T-helper 2 cell treated with Interferon-gamma antibody and Interleukin-4, amounts not matched to agents 100 ng/mL and 5 ng/mL, for 36 hours (primary cell): Measurements from ENCODE around the gene RND1. TPM values are rescaled to one million over a fixed set of nuclear protein-coding genes. Genes with fewer than 3 reads are reported as not detected.
"Not testable (repeated sequence)": the region's sequence is repeated elsewhere in the genome, so short reads cannot be mapped to it uniquely, and the experiment has no call there.

ENCODE experiments used
- intact Hi-C: fragments of 100-400 bp; cut with micrococcal nuclease; formaldehyde crosslinking; loops from one replicate; pipeline ENCODE4 v1.15.1; 2023
- total RNA-seq: library from RNA; stranded (reverse); gene quantifications from 2 replicates; pipeline ENCODE4 v1.2.3, GENCODE V29; 2022

RND1 gene
- total RNA-seq, result 1.6 and 1.7 TPM in 2 replicates

DNA sequence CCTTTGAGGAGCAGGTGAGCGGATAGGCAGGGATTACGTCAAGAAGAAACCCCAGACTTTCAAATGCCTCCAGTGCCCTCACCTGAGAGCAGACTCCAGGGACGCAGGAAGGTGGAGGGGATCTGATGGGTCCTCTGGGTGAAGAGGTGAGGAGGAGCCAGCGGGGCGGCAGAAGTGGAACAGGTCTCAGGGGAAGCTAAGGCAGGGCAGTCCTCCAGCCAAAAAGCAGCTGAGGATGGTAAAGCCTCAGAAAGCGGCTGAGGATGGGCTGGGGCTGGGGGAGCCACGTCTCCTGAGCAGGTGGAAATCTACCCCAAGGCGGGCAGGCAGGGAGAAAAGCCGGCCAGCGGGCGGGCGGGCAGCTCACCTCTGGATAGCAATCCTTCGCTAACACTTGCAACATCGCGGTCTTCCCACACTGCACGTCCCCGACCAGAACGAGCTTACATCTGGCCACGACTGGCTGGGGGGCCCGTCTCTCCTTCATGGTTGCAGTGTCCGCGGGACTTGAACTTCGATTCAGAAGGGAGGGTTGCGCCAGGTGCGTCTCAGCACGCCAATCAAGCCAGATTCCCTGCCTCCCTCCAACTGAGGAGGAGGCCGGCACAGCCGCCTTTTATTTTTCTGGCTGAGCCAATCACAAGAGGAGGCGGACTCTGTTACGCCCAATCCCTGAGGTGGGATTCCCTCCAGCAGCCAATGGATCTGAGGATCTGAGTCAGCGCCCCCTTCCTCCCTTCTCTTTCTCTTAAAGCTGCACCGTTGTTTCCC is at the start of gene RND1:
TSS of gene RND1 (minus strand) at position 590 of the 771 bp plus-strand sequence. CDS start at position 487, 103 bp downstream.
- intact Hi-C loops, result loop anchor here (1.0 to 2.0 kb wide), 2 partner anchors 12 to 59 kb away; partner anchors contain the start of gene FKBP11

DNA sequence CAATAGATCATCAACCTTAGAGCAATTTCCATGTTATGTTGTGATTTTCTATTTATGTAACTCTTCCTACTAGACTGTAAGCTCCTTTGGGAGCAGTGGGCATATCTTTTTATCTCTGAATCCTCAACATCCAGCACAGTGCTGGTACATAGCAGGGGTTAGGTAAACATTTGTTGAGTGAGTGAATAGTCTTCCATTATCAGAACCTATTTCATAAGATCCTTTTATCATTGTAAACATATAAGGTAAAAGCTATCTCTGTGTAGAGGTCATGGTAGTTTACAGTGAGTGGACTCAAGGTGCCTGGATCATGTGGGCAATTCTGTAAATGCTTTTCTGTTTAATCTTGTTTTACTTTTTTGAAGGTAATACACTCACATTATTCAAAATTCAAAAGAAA is 44.5 kb upstream of the RND1 start:
- intact Hi-C loops, result no loop called here

- intact Hi-C loops, result not testable (repeated sequence)
Measured at GRCh38 chr12:48909698-48910097, 44.0 kb upstream of the RND1 start.

GRCh38 chr12:48907245-48907644 is 41.6 kb upstream of the RND1 start:
- intact Hi-C loops, result no loop called here

DNA sequence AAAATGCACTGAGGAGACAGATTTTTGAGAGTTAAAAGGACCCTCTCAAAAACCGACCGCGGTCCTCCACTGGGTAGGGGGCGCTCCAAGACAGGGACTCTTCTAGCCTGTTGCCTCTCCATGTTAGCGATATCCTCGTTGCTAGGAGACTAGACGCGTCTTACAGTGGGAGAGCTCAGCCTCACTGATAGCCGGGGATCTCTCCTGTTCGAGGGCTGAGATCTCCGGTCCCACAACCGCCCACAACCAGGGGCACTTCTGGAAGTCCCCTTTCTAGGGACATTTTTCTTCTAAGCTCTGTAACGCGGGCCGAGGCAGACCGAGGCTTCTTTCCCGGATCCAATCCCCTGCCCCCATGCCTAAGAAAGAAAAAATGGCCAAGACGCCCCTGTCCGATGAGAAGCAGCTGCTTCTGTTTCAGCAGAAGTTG is 38.3 kb upstream of the RND1 start:
- intact Hi-C loops, result loop anchor here (1.0 to 5.0 kb wide), 2 partner anchors 32 to 83 kb away; no protein-coding TSS in a partner anchor

DNA sequence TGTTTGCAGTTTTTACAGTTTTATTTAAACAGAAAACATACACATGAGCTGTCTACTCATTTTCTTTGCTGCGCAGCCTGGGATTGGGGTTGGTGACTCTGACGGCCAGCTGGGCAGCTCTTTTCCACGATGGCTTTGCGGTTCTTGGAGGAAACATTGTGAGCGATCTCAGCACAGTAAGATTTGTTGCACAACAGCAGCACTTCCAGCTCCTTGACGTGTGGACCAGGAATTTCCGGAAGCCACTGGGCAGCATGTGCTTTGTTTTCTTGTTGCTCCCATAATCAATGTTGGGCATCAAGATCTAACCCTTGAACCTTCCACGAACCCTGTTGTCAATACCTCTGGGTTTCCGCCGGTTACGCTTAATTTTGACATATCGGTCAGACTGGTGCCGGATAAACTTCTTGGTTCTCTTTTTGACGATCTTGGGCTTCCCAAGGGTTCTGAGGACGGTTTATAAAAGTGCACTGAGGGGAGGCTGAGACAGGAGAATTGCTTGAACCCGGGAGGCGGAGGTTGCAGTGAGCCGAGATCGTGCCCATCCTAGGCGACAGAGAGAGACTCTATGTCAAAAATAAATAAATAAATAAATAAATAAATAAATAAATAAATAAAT is 37.8 kb upstream of the RND1 start:
- intact Hi-C loops, result loop anchor here (5.0 kb wide), 1 partner anchor 84 kb away; no protein-coding TSS in a partner anchor

DNA sequence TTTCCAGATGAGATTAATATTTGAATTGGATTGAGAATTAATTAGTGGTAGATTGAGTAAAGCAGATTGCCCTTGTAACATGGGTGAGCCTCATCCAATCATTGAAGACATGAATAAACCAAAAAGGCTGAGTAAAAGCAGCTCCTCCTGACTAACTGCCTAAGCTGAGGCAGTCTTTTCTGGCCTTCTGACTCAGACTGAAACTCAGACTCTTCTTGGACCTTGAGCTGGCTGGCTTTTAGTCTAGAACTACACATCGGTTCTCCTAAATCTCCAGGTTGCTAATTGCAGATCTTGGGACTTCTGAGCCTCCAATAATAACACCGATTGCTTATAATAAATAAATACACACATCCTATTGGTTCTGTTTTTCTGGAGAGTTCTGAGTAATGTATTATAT is 35.6 kb upstream of the RND1 start:
- intact Hi-C loops, result loop anchor here (5.0 kb wide), 1 partner anchor 86 kb away; no protein-coding TSS in a partner anchor

DNA sequence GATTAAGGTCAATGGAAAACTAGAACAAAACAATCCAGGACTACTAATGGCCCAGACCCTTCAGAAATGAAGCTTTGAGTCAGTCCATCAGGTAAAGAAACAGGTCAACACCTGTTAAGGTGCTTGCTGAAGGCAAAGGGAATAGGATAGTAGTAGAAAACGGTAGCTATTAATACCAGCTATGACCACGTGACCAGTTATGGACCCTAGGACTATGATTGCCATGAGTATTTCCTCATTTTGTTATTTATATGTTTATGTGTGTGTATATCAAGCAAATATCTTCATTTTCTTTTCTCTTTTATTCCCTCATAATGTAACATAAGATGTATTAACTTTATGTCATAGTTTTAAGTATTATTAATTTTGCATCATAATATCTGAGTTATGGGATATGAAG is 34.0 kb upstream of the RND1 start:
- intact Hi-C loops, result loop anchor here (5.0 kb wide), 1 partner anchor 88 kb away; no protein-coding TSS in a partner anchor

GRCh38 chr12:48894271-48894670 is 28.6 kb upstream of the RND1 start:
- intact Hi-C loops, result no loop called here

DNA sequence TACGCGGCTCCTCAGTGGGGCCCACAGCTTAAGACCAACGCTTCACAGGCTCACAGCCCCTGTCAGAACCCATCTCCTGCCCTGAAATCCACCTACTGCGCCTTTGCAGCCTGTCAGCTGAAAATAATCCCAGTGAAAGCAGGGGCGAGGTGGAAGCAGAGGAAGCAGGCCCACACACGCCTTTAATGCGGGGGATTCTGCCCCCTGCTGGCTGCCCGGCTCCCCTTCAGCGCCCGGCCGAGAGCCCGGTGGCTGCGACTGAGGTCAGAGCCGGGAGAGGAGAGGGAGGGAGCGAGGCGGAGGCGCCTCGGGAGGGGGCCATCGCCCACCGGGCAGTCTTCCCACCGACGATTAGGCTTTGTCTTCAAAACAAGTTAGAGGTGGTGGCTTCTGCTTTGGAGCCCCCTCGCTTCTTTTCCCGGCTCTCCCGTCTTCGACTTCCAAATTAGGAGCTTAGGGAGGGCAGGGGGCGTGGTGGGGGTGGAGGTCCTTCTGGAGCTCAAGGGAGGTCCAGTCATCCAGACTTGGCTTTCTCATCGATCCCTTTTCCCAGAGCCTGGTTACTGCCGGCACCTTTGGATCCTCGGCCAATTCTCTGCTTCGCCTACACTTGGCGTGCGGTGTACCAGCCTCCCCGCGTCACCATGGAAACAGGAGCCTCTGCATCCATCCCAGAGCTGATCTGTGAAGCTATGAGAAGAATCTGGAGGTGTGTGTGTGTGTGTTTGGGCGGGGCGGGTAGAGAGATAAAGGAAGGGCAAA is 25.2 kb upstream of the RND1 start:
- intact Hi-C loops, result loop anchor here (1.0 kb wide), 1 partner anchor 38 kb away; no protein-coding TSS in a partner anchor

DNA sequence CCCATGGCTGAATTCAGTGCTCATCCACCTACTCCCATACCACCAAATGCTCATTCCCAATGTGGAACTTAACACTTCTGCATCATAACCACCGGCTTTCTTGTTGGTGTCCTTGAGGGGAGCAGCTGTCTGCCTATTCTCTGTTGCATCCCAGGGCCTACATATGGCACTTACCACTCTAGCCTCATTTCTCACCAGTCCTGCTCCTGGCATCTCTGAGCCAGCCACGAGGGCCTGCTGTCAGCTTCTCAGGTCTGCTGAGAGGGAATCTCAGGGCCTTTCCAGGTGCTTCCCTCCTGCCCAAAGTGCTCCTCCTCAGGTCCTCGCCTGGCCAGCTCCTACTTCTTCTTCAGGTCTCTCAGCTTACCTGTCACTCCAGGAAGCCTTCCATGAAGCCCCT is 24.0 kb upstream of the RND1 start:
- intact Hi-C loops, result loop anchor here (1.0 kb wide), 1 partner anchor 36 kb away; no protein-coding TSS in a partner anchor

- intact Hi-C loops, result no loop called here
Measured at GRCh38 chr12:48883305-48884161, 17.9 kb upstream of the RND1 start.

GRCh38 chr12:48882972-48883304 is 17.3 kb upstream of the RND1 start:
- intact Hi-C loops, result no loop called here

- intact Hi-C loops, result no loop called here
Measured at GRCh38 chr12:48882315-48882687, 16.6 kb upstream of the RND1 start.

GRCh38 chr12:48881686-48882314 is 16.1 kb upstream of the RND1 start:
- intact Hi-C loops, result no loop called here

- intact Hi-C loops, result no loop called here
Measured at GRCh38 chr12:48880647-48881046, 15.0 kb upstream of the RND1 start.

DNA sequence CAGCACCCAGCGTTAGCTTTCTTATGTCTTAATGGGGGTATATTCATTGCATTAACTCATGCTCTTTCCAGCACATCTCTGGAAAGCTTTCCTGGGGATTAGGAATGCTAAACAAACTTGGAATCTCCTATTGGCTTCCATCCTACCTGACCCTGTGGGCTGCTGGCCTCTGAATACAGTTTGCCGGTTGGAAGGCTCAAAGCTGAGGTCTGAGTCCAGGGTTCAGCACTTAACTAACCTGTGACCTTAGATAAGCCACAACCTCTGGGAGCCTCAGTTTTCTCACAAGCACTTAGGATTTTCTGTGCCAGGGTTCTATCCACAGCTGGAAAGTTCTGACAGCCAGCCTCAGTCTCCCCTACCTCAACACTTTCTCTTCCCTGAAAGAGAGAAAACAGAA is 12.9 kb upstream of the RND1 start:
- intact Hi-C loops, result no loop called here

DNA sequence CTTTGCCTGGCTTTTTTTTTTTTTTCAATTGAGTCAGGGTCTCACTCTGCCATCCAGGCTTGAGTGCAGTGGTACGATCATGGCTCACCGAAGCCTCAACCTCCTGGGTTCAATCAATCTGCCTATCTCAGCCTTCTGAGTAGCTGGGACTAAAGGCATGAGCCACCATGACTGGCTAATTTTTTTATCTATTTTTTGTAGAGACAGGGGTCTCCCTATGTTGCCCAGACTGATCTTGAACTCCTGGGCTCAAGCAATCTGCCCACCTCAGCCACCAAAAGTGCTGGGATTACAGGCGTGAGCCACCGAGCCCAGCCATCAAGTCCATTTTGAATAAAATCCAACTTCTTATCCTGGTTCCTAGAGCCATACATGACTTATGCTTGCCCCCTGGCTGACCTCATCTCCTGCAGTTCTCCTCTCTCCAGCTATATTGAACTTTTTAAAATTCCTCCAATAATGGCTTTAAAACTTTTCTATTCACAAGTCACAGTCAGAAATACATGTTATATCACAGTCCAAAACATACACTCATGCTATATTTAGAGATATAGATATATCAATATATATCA is 10.4 kb upstream of the RND1 start:
- intact Hi-C loops, result no loop called here

DNA sequence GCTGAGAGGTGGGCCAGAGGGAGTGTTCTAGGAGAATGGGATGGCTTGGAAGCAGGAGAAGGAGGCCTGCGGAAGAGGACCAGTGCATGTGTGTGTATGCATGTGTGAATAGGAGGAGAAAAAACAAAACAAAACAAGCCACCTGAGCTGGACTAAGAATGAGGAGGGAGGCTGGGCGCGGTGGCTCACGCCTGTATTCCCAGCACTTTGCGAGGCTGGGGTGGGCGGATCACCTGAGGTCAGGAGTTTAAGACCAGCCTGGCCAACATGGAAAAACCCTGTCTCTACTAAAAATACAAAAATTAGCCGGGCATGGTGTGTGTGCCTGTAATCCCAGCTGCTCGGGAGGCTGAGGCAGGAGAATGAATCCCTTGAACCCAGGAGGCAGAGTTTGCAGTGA is 7.9 kb upstream of the RND1 start:
- intact Hi-C loops, result not testable (repeated sequence)

GRCh38 chr12:48873096-48873495 is 7.4 kb upstream of the RND1 start:
- intact Hi-C loops, result no loop called here
